Mucosa of rectum (tissue), 2 donors: ENCODE results near the gene AK1.
A peak's percentile ranks its signal among the peaks of the same experiment; 100 is the strongest.
"Not testable (repeated sequence)": the region's sequence is repeated elsewhere in the genome, so short reads cannot be mapped to it uniquely, and the experiment has no call there.

Experiments
- H3K27ac ChIP-seq, 2 donors: one replicate each; pipeline ENCODE4 v1.7.0; 2013; ENCODE audit warnings: inconsistent platforms in 2 of 2, low read depth in 2 of 2, low read length in 2 of 2
- H3K27me3 ChIP-seq, 2 donors: one replicate each; pipeline ENCODE4 v1.7.0; 2013; ENCODE audit warnings: low read length in 2 of 2; ENCODE audit not compliant: control insufficient read depth in 2 of 2, insufficient read depth in 2 of 2
- H3K36me3 ChIP-seq, 2 donors: one replicate each; pipeline ENCODE4 v1.7.0; 2013; ENCODE audit warnings: low read length in 2 of 2; ENCODE audit not compliant: control insufficient read depth in 2 of 2, insufficient read depth in 2 of 2
- H3K4me1 ChIP-seq, 2 donors: one replicate each; pipeline ENCODE4 v1.7.0; 2013; ENCODE audit warnings: low read length in 2 of 2, mild to moderate bottlenecking in 1 of 2; ENCODE audit not compliant: control insufficient read depth in 2 of 2, insufficient read depth in 2 of 2
- H3K4me3 ChIP-seq, 2 donors: one replicate each; pipeline ENCODE4 v1.7.0; 2013; ENCODE audit warnings: low read length in 2 of 2
- H3K9ac ChIP-seq, 2 donors: one replicate each; pipeline ENCODE4 v1.7.0; 2013; ENCODE audit warnings: low read length in 2 of 2, low read depth in 1 of 2, mild to moderate bottlenecking in 1 of 2
- H3K9me3 ChIP-seq, 2 donors: one replicate each; pipeline ENCODE4 v1.7.0; 2013; ENCODE audit warnings: low read length in 2 of 2; ENCODE audit not compliant: control insufficient read depth in 2 of 2
- donor health status: healthy.
- donor health status: Normal muscosa, but diverticular disease.

AK1 gene

GRCh38 chr9:127838375-127839078 lies 38.9 kb downstream of the AK1 start:
- Histone ChIP-seq H3K9ac (no peak overlapping the region), H3K4me3 (no peak overlapping the region), H3K27ac (peak overlapping the region; percentile 56 to 81), H3K36me3 (no peaks in the 10 kb centered on the region), H3K27me3 (peaks cover 2% of the 10 kb centered on the region in 2 donors), H3K9me3 (no peaks in the 10 kb centered on the region), H3K4me1 (peaks cover 19 to 29% of the 10 kb centered on the region in 2 donors)

- Histone ChIP-seq H3K9ac (no peak overlapping the region), H3K9me3 (no peaks in the 10 kb centered on the region), H3K27ac (peak overlapping the region; percentile 56 to 81), H3K4me1 (peaks cover 19 to 29% of the 10 kb centered on the region in 2 donors), H3K4me3 (no peak overlapping the region), H3K27me3 (peaks cover 2% of the 10 kb centered on the region in 2 donors), H3K36me3 (no peaks in the 10 kb centered on the region)
These were observed 40.1 kb downstream of the AK1 start for GRCh38 chr9:127837346-127837745.

GRCh38 chr9:127836561-127836960 lies 40.9 kb downstream of the AK1 start:
- Histone ChIP-seq H3K9ac (peak overlapping the region in 1 of 2 donors; percentile 34), H3K4me1 (peaks cover 19 to 29% of the 10 kb centered on the region in 2 donors), H3K27ac (peak overlapping the region; percentile 78 to 81)
- H3K4me3 ChIP-seq, H3K27me3 ChIP-seq, H3K36me3 ChIP-seq, H3K9me3 ChIP-seq: not testable (repeated sequence)

- H3K4me1 ChIP-seq = peaks cover 19 to 29% of the 10 kb centered on the region in 2 donors
- H3K27ac ChIP-seq = peak overlapping the region; percentile 78 to 81
- H3K27me3 ChIP-seq = peaks cover 2% of the 10 kb centered on the region in 2 donors
- H3K36me3 ChIP-seq = no peaks in the 10 kb centered on the region
- H3K9ac ChIP-seq = peak overlapping the region; percentile 34 to 35
- H3K4me3 ChIP-seq = no peak overlapping the region
- no peaks in the 10 kb centered on the region for H3K9me3 ChIP-seq
These were observed 41.4 kb downstream of the AK1 start for GRCh38 chr9:127835991-127836516.

GRCh38 chr9:127833555-127833954 lies 43.9 kb downstream of the AK1 start:
- H3K9me3 ChIP-seq = no peaks in the 10 kb centered on the region
- no peaks in the 10 kb centered on the region for H3K36me3 ChIP-seq
- no peak overlapping the region for H3K27ac ChIP-seq
- H3K27me3 ChIP-seq = peaks cover 0 to 2% of the 10 kb centered on the region in 2 donors
- no peak overlapping the region for H3K9ac ChIP-seq
- H3K4me1 ChIP-seq = peaks cover 15 to 31% of the 10 kb centered on the region in 2 donors
- no peak overlapping the region for H3K4me3 ChIP-seq

GRCh38 chr9:127832248-127832647 lies 45.2 kb downstream of the AK1 start:
- no peaks in the 10 kb centered on the region for H3K9me3 ChIP-seq
- H3K27me3 ChIP-seq = peaks cover 0 to 2% of the 10 kb centered on the region in 2 donors
- no peaks in the 10 kb centered on the region for H3K36me3 ChIP-seq
- H3K27ac ChIP-seq = no peak overlapping the region
- H3K9ac ChIP-seq = no peak overlapping the region
- peaks cover 11 to 29% of the 10 kb centered on the region in 2 donors for H3K4me1 ChIP-seq
- no peak overlapping the region for H3K4me3 ChIP-seq

GRCh38 chr9:127829205-127829906 lies 48.1 kb downstream of the AK1 start:
- Histone ChIP-seq H3K36me3 (peaks cover 4 to 6% of the 10 kb centered on the region in 2 donors), H3K9ac (no peak overlapping the region), H3K27ac (peak overlapping the region; percentile 21 to 39), H3K27me3 (no peaks in the 10 kb centered on the region), H3K9me3 (no peaks in the 10 kb centered on the region), H3K4me1 (peaks cover 4 to 18% of the 10 kb centered on the region in 2 donors), H3K4me3 (no peak overlapping the region)

GRCh38 chr9:127828262-127829031 lies 49.0 kb downstream of the AK1 start:
- Histone ChIP-seq H3K36me3 (peaks cover 4 to 11% of the 10 kb centered on the region in 2 donors), H3K9ac (peak overlapping the region in 1 of 2 donors; percentile 59), H3K27ac (peak overlapping the region; percentile 53 to 82), H3K27me3 (no peaks in the 10 kb centered on the region), H3K4me3 (peak overlapping the region; percentile 53 to 57), H3K4me1 (peaks cover 4 to 18% of the 10 kb centered on the region in 2 donors), H3K9me3 (no peaks in the 10 kb centered on the region)

- no peaks in the 10 kb centered on the region for H3K9me3 ChIP-seq
- H3K27me3 ChIP-seq = no peaks in the 10 kb centered on the region
- H3K36me3 ChIP-seq = peaks cover 4 to 11% of the 10 kb centered on the region in 2 donors
- no peak overlapping the region for H3K4me3 ChIP-seq
- H3K4me1 ChIP-seq = peaks cover 4 to 18% of the 10 kb centered on the region in 2 donors
- no peak overlapping the region for H3K27ac ChIP-seq
- no peak overlapping the region for H3K9ac ChIP-seq
These were observed 51.1 kb downstream of the AK1 start for GRCh38 chr9:127826253-127826913.
